Osteoblast (primary cell): Measurements from ENCODE around the gene VIT. TPM values are rescaled to one million over a fixed set of nuclear protein-coding genes. Genes with fewer than 3 reads are reported as not detected.

Experiments
- DNase-seq: peaks from one replicate; pipeline ENCODE4 v3.0.0; 2011; ENCODE audit warnings: low spot score, mixed read lengths; ENCODE audit not compliant: insufficient read length; ENCODE audit errors: missing footprints
- H2AFZ ChIP-seq: 2 replicates; pipeline ENCODE4 v1.6.0; 2011; ENCODE audit warnings: mild to moderate bottlenecking, low read length
- H3K27ac ChIP-seq: 2 replicates; pipeline ENCODE4 v1.5.1; 2011; ENCODE audit warnings: mild to moderate bottlenecking, low read depth, low read length, moderate library complexity
- H3K27me3 ChIP-seq: 2 replicates; pipeline ENCODE4 v1.6.0; 2012; ENCODE audit warnings: mild to moderate bottlenecking, control low read depth, inconsistent platforms, low read length, moderate library complexity; ENCODE audit not compliant: insufficient read depth
- H3K36me3 ChIP-seq: 2 replicates; pipeline ENCODE4 v1.5.1; 2011; ENCODE audit warnings: mild to moderate bottlenecking, low read length, control low read depth, moderate library complexity; ENCODE audit not compliant: insufficient read depth
- H3K4me1 ChIP-seq: 2 replicates; pipeline ENCODE4 v1.5.1; 2011; ENCODE audit warnings: mild to moderate bottlenecking, low read length, control low read depth, moderate library complexity; ENCODE audit not compliant: insufficient read depth
- H3K4me2 ChIP-seq: 2 replicates; pipeline ENCODE4 v1.6.0; 2011; ENCODE audit warnings: mild to moderate bottlenecking, low read length; ENCODE audit not compliant: insufficient read depth
- H3K4me3 ChIP-seq: fragments of 200-600 bp; sonication (generic); 3 replicates; pipeline ENCODE4 v1.5.1; 2012; ENCODE audit warnings: mild to moderate bottlenecking, low read length, inconsistent platforms; ENCODE audit not compliant: insufficient read depth
- H3K79me2 ChIP-seq: 2 replicates; pipeline ENCODE4 v1.6.0; 2012; ENCODE audit warnings: mild to moderate bottlenecking, low read length, control low read depth, inconsistent platforms; ENCODE audit not compliant: insufficient read depth
- H3K9me3 ChIP-seq: 2 replicates; pipeline ENCODE4 v1.5.1; 2011; ENCODE audit warnings: low read depth, low read length, control low read depth
- H4K20me1 ChIP-seq: 2 replicates; pipeline ENCODE4 v1.6.0; 2012; ENCODE audit warnings: mild to moderate bottlenecking, low read length, control low read depth; ENCODE audit not compliant: insufficient read depth
- CTCF ChIP-seq: IDR thresholded peaks from 2 replicates; pipeline ENCODE4 v1.5.1; 2011; ENCODE audit warnings: mild to moderate bottlenecking, low read depth, low read length, moderate library complexity; ENCODE audit errors: extremely low read depth
- total RNA-seq: library from RNA; depleted of rRNA; stranded (reverse); fragments of >200 nt; gene quantifications from 2 replicates; pipeline ENCODE4 v1.2.3, GENCODE V29; 2012

The VIT gene
- total RNA-seq, 1 donor = 31.1 TPM

GRCh38 chr2:36716111-36716510, 19.6 kb downstream of the VIT start:
- Histone ChIP-seq H3K27ac (no peak overlapping the region), H3K9me3 (no peaks in the 10 kb centered on the region), H2AFZ (no peak overlapping the region), H3K4me3 (no peak overlapping the region), H3K4me1 (no peaks in the 10 kb centered on the region), H4K20me1 (no peaks in the 10 kb centered on the region), H3K4me2 (no peak overlapping the region), H3K27me3 (no peaks in the 10 kb centered on the region), H3K79me2 (no peaks in the 10 kb centered on the region), H3K36me3 (no peaks in the 10 kb centered on the region)
- no peak for TF ChIP-seq CTCF
- no peak for DNase-seq

DNA sequence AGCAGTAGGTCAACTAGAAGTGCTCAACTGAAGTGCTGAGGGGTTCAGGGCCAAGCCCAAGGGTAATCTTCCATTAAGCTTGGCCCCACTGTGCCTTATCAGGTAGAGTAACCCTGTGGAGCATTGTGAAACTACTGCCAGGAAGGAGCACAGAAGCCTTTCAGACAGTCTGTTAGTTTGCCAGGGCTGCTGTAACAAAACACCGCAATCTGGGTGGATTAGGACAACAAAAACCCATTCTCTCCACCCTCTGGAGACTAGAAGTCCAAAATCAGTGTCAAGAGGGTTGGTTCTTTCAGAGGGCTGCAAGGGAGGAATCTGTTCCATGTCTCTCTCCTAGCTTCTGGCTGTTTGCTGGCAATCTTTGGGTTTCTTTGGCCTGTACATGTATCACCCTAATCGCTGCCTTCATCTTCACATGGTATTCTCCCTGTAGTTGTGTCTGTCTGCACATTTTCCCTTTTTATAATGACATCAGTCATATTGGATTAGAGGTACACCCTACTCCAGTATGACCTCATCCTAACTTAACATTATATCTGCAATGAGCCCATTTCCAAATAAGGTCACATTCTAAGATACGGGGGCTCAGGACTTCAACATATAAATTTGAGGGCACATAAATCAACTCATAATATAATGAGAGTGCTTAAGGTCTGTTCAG, 21.2 kb downstream of the VIT start:
- no peaks in the 10 kb centered on the region for H3K4me1 ChIP-seq
- H4K20me1 ChIP-seq = no peaks in the 10 kb centered on the region
- H3K79me2 ChIP-seq = no peaks in the 10 kb centered on the region
- H3K27ac ChIP-seq = no peak overlapping the region
- H3K9me3 ChIP-seq = no peaks in the 10 kb centered on the region
- no peak overlapping the region for H3K4me3 ChIP-seq
- DNase-seq = no peak
- H3K27me3 ChIP-seq = no peaks in the 10 kb centered on the region
- no peak overlapping the region for H2AFZ ChIP-seq
- H3K36me3 ChIP-seq = no peaks in the 10 kb centered on the region
- H3K4me2 ChIP-seq = no peak overlapping the region
- TF ChIP-seq CTCF = no peak

GRCh38 chr2:36727550-36727949, 31.0 kb downstream of the VIT start:
- no peak for TF ChIP-seq CTCF
- Histone ChIP-seq H3K9me3 (no peaks in the 10 kb centered on the region), H3K4me3 (no peak overlapping the region)

DNA sequence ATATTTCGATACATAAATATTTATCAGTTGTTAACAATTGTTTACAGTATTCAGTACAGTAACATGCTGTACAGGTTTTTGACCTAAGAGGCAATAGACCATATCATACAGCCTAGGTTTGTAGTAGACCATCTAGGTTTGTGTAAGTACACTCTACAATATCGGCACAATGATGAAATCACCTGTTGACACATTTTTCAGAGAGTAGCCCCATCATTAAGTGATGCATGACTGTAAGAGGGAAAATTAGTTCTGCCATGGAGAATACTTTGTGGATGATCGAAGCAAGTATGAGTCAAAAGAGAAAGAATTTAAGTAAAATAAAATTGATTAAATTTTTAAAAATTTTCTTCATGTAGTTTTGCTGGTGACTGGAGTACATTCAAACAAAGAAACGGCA, 32.6 kb downstream of the VIT start:
- H3K4me2 ChIP-seq = no peak overlapping the region
- H3K27me3 ChIP-seq = no peaks in the 10 kb centered on the region
- H2AFZ ChIP-seq = no peak overlapping the region
- no peak for TF ChIP-seq CTCF
- DNase-seq = peak; percentile 18
- H3K4me1 ChIP-seq = peaks cover 2% of the 10 kb centered on the region
- H3K79me2 ChIP-seq = no peaks in the 10 kb centered on the region
- H4K20me1 ChIP-seq = no peaks in the 10 kb centered on the region
- peaks cover 2% of the 10 kb centered on the region for H3K36me3 ChIP-seq
- H3K9me3 ChIP-seq = no peaks in the 10 kb centered on the region
- H3K4me3 ChIP-seq = no peak overlapping the region
- H3K27ac ChIP-seq = no peak overlapping the region

More at GRCh38 chr2:36727550-36727949, 31.0 kb downstream of the VIT start:
- no peaks in the 10 kb centered on the region for H3K36me3 ChIP-seq
- H3K79me2 ChIP-seq = no peaks in the 10 kb centered on the region
- peaks cover 2% of the 10 kb centered on the region for H3K4me1 ChIP-seq
- no peaks in the 10 kb centered on the region for H3K27me3 ChIP-seq
- H3K4me2 ChIP-seq = no peak overlapping the region
- no peak overlapping the region for H3K27ac ChIP-seq
- peak; percentile 9 for DNase-seq
- H2AFZ ChIP-seq = no peak overlapping the region
- no peaks in the 10 kb centered on the region for H4K20me1 ChIP-seq
